NCI-H2081 treated with DMSO at 0.1 percent for 48 hours (cell line): ENCODE measurements around the gene ELF1.
"Not testable (repeated sequence)": the region's sequence is repeated elsewhere in the genome, so short reads cannot be mapped to it uniquely, and the experiment has no call there.

ENCODE experiments used
- DNase-seq: peaks from one replicate; lab custom pipeline; 2025; lab: John Stamatoyannopoulos, UW

The ELF1 gene

GRCh38 chr13:40933508-40934204 lies 85.5 kb downstream of the ELF1 start:
- no peak for DNase-seq

GRCh38 chr13:40932252-40932651 lies 86.9 kb downstream of the ELF1 start:
- no peak for DNase-seq

- no peak for DNase-seq
Measured at GRCh38 chr13:40931719-40932118, 87.4 kb downstream of the ELF1 start.

GRCh38 chr13:40929883-40930282 lies 89.2 kb downstream of the ELF1 start:
- not testable (repeated sequence) for DNase-seq

- DNase-seq, result no peak
Measured at GRCh38 chr13:40928980-40929379, 90.1 kb downstream of the ELF1 start.

DNA sequence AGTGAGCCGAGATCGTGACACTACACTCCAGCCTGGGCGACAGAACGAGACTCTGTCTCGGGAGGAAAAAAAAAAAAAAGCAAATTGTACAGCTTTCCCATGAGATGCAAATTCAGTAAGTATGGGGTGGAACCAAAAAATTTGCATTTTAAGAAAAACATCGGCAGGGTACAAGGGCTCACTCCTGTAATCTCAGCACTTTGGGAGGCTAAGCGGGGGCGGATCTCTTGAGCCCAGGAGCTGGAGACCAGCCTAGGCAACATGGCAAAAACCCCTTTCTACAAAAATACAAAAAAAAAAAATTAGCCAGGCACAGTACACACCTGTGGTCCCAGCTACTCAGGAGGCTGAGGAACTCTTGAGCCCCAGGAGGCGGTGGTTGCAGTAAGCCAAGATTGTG lies 91.2 kb downstream of the ELF1 start:
- no peak for DNase-seq

- DNase-seq, result no peak
Measured at GRCh38 chr13:40923867-40924266, 95.2 kb downstream of the ELF1 start.

DNA sequence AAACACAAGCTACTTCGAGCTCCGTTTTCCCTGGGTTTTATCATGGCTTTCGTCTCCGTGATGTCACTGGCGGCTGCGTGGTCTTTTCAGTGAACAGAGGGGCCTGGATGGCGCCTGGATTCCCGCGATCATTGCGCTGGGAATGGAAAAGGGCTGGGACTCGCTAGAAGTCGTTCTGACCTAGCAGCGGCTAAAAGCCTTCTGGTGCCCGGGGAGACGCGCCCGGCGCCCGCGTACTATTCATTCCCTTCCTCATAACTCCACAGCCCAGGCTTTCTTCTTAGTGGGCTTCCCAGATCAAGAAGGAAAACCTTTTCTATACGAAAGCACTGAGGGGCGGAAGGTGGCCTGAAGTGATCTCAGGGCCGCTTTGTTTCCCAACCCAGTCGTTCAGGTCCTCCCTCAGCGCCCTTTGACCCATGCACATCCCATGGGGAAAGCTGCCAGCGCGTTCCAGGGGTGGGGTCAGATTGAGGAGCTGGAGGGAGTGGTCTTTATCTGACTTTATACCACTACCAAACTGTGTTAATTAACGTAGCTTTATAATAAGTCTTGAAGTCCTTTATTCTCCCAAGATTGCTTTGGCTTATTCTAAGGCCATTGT lies 96.6 kb downstream of the ELF1 start:
- no peak for DNase-seq

DNA sequence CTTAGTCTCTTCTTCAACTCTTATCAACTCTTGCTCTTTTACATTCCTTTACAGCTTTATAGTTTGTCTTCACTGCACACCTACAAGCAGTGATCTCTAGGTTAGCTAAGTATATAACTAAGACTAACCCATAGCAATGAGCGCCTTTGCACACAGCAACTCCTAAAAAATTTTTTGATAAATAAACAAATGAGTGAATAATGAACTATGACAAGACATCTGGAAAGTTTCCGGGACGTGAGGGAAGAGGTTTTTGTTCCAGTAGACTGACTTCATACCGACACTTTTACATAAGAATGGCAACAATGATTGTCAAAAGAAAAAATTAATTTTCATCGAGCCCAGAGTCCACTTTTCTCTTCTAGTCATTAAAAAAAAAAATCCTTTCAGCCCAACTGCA lies 98.3 kb downstream of the ELF1 start:
- no peak for DNase-seq

GRCh38 chr13:40919901-40920300 lies 99.2 kb downstream of the ELF1 start:
- DNase-seq, result not testable (repeated sequence)

GRCh38 chr13:40916207-40916998 lies 102.7 kb downstream of the ELF1 start:
- no peak for DNase-seq

- not testable (repeated sequence) for DNase-seq
Measured at GRCh38 chr13:40914863-40915262, 104.3 kb downstream of the ELF1 start.

DNA sequence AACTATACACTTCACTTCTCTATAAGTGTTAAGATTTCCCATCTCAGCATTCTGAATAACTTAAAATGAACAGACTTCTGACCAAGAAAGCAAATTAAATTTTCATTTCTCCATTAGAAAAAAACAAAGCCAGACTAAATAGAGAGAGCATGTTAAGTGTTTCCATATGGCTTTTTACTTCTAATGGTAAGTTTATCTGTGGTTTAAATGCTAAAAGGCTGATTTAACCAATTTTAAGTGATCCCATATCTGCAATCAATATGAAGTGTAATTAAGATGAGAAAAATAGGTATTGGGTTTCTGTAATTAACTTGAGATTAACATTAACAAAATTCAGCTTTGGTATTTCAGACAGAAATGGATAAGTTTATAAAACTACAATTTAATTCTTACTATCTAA lies 107.8 kb downstream of the ELF1 start:
- DNase-seq, result no peak

GRCh38 chr13:40910324-40911050 lies 108.6 kb downstream of the ELF1 start:
- no peak for DNase-seq

GRCh38 chr13:40909541-40910200 lies 109.4 kb downstream of the ELF1 start:
- not testable (repeated sequence) for DNase-seq

DNA sequence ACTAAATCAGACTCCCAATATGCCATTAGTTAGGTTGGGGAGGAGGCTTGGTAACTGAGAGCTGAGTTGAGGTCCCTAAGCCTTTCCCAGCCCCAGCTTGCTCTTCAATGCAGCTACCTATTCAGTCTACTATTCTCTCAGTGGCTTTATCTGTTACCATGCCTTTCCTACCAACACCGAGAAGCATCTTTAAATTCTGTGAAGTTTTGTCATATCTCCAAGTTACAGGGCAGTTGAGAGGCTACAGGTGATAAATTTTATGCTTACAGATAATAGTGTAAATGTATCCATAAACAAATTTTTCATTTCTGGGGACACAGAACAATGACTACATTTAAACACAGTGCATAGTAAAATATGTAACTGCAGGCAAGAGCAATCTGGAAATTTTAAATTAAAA lies 110.6 kb downstream of the ELF1 start:
- DNase-seq, result no peak

DNA sequence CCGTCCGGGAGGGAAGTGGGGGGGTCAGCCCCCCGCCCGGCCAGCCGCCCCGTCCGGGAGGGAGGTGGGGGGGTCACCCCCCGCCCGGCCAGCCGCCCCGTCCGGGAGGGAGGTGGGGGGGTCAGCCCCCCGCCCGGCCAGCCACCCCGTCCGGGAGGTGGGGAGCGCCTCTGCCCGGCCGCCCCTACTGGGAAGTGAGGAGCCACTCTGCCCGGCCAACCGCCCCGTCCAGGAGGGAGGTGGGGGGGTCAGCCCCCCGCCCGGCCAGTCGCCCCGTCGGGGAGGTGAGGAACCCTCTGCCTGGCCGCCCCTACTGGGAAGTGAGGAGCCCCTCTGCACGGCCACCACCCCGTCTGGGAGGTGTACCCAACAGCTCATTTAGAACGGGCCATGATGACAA lies 118.1 kb downstream of the ELF1 start:
- not testable (repeated sequence) for DNase-seq

- DNase-seq, result not testable (repeated sequence)
Measured at GRCh38 chr13:40900568-40900967, 118.5 kb downstream of the ELF1 start.

GRCh38 chr13:40897053-40897452 lies 122.1 kb downstream of the ELF1 start:
- DNase-seq, result no peak

DNA sequence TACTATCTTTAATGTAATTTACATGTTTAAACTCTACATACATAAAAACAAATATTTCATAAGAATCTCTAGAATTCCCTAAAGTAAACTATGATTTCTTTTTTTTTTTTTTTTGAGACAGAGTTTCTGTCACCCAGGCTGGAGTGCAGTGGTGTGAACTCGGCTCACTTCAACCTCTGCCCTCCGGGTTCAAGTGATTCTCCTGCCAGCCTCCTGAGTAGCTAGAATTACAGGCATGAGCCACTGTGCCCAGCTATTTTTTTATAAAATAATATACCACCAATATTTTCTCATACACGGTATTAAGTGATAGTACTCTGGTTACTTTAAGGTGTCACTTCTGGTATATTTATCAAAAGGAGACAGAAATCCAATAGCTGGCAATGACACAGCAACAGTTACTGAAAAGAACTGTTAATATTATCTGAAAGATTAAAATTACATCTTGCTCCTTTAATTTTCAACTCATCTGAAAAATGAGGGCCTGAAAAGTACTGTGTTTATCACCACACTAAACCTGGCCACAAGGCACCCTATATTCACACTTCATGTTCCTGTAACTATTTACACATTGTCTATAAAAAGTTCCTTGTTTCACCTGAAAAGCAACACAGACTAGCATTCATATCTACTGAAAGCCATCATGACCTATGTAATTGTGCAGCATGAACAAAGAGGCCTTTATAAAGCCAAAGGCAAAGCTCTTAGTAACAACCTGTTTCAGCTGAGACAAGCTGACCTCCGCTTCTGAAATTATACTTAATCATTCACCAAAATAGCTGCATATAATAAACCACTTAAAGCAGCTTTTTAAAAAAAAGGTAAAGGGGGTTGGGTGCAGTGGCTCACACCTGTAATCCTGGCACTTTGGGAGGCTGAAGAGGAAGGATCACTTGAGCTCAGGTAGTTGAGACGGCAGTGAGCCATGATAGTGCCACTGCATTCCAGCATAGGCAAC lies 123.6 kb downstream of the ELF1 start:
- DNase-seq, result peak; percentile 1

DNA sequence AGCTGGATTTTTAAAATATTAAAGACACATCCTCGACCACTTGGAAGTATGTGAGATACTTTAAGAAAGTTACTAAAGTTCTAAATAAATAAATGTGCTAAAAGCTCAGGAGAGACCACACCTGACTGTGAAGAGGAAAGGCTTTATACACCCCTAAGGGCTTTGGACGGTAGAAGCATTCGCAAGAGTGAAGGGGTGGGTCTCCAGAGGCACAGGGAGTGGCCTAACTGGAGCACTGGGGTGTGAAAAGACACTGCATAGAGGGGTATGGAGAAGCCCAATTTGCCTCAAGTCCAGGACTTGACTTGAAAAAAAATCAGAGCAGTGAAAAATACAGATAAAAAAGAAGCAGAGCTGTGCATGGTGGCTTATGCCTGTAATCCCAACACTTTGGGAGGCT lies 125.5 kb downstream of the ELF1 start:
- DNase-seq, result not testable (repeated sequence)
